GM18508 (cell line): ENCODE data around the gene KLHL7.
"Not testable (repeated sequence)": the region's sequence is repeated elsewhere in the genome, so short reads cannot be mapped to it uniquely, and the experiment has no call there.

ENCODE experiments used
- ATAC-seq: cut with Tn5 transposase; IDR thresholded peaks from one replicate; pipeline ENCODE4 v1.9.1; 2021; ENCODE audit warnings: moderate number of reproducible peaks; ENCODE audit not compliant: insufficient read depth, unreplicated experiment

The KLHL7 gene

GRCh38 chr7:23106823-23107663 is 1.5 kb downstream of the KLHL7 start:
- no peak for ATAC-seq

GRCh38 chr7:23107781-23108180 is 2.2 kb downstream of the KLHL7 start:
- no peak for ATAC-seq

GRCh38 chr7:23108995-23109394 is 3.4 kb downstream of the KLHL7 start:
- ATAC-seq = no peak

GRCh38 chr7:23109470-23109869 is 3.9 kb downstream of the KLHL7 start:
- no peak for ATAC-seq

- ATAC-seq = no peak
Measured at GRCh38 chr7:23114896-23115295, 9.3 kb downstream of the KLHL7 start.

- ATAC-seq = no peak
Measured at GRCh38 chr7:23115991-23116390, 10.4 kb downstream of the KLHL7 start.

- no peak for ATAC-seq
Measured at GRCh38 chr7:23117841-23118240, 12.3 kb downstream of the KLHL7 start.

- no peak for ATAC-seq
Measured at GRCh38 chr7:23120106-23120505, 14.5 kb downstream of the KLHL7 start.

GRCh38 chr7:23121165-23121564 is 15.6 kb downstream of the KLHL7 start:
- no peak for ATAC-seq

GRCh38 chr7:23123007-23123406 is 17.4 kb downstream of the KLHL7 start:
- no peak for ATAC-seq

- ATAC-seq = no peak
Measured at GRCh38 chr7:23123465-23123864, 17.9 kb downstream of the KLHL7 start.

- no peak for ATAC-seq
Measured at GRCh38 chr7:23129036-23129435, 23.5 kb downstream of the KLHL7 start.

GRCh38 chr7:23131799-23132198 is 26.2 kb downstream of the KLHL7 start:
- ATAC-seq = not testable (repeated sequence)

GRCh38 chr7:23133797-23134196 is 28.2 kb downstream of the KLHL7 start:
- ATAC-seq = no peak

GRCh38 chr7:23135755-23136154 is 30.2 kb downstream of the KLHL7 start:
- ATAC-seq = no peak

GRCh38 chr7:23136216-23136615 is 30.6 kb downstream of the KLHL7 start:
- no peak for ATAC-seq

GRCh38 chr7:23157679-23158078 is 52.1 kb downstream of the KLHL7 start:
- ATAC-seq = no peak

GRCh38 chr7:23158546-23158945 is 53.0 kb downstream of the KLHL7 start:
- ATAC-seq = no peak

GRCh38 chr7:23161482-23161881 is 55.9 kb downstream of the KLHL7 start:
- ATAC-seq = no peak

- no peak for ATAC-seq
Measured at GRCh38 chr7:23164846-23165245, 59.3 kb downstream of the KLHL7 start.

GRCh38 chr7:23165316-23165715 is 59.7 kb downstream of the KLHL7 start:
- no peak for ATAC-seq

GRCh38 chr7:23167691-23168090 is 62.1 kb downstream of the KLHL7 start:
- ATAC-seq = no peak
